GM23248 (cell line): ENCODE measurements around the gene PARVB. TPM values are rescaled to one million over a fixed set of nuclear protein-coding genes. Genes with fewer than 3 reads are reported as not detected.

Experiments used
- DNase-seq: peaks from one replicate; pipeline ENCODE4 v3.0.0-alpha.2; 2015
- H2AFZ ChIP-seq: fragments of 200-600 bp; sonication (generic); 2 replicates; pipeline ENCODE4 v1.6.1; 2016; ENCODE audit warnings: antibody characterized with exemption
- H3F3A ChIP-seq: fragments of 200-600 bp; sonication (generic); 2 replicates; pipeline ENCODE4 v1.6.1; 2016; ENCODE audit warnings: mild to moderate bottlenecking, antibody characterized with exemption, mixed run types; ENCODE audit not compliant: insufficient read depth
- H3K27ac ChIP-seq: fragments of 200-600 bp; sonication (generic); 2 replicates; pipeline ENCODE4 v1.5.1; 2016; ENCODE audit warnings: mild to moderate bottlenecking
- H3K27me3 ChIP-seq: fragments of 200-600 bp; sonication (generic); replicated peaks from 2 replicates; pipeline ENCODE4 v1.6.1; 2016; ENCODE audit warnings: mild to moderate bottlenecking; ENCODE audit not compliant: insufficient read depth
- H3K36me3 ChIP-seq: fragments of 200-600 bp; sonication (generic); 2 replicates; pipeline ENCODE4 v1.6.1; 2016; ENCODE audit warnings: low read depth, mild to moderate bottlenecking
- H3K4me1 ChIP-seq: fragments of 200-600 bp; sonication (generic); 2 replicates; pipeline ENCODE4 v1.6.1; 2016; ENCODE audit warnings: mild to moderate bottlenecking; ENCODE audit not compliant: insufficient read depth
- H3K4me2 ChIP-seq: fragments of 200-600 bp; sonication (generic); one replicate; pipeline ENCODE4 v1.6.1; 2016; ENCODE audit warnings: mild to moderate bottlenecking; ENCODE audit not compliant: unreplicated experiment
- H3K4me3 ChIP-seq: fragments of 200-600 bp; sonication (generic); 2 replicates; pipeline ENCODE4 v1.5.1; 2016; ENCODE audit warnings: mild to moderate bottlenecking
- H3K79me2 ChIP-seq: fragments of 200-600 bp; sonication (generic); 2 replicates; pipeline ENCODE4 v1.6.1; 2016; ENCODE audit warnings: mild to moderate bottlenecking; ENCODE audit not compliant: insufficient read depth
- H3K9ac ChIP-seq: fragments of 200-600 bp; sonication (generic); 2 replicates; pipeline ENCODE4 v1.6.1; 2016; ENCODE audit warnings: mild to moderate bottlenecking
- H3K9me2 ChIP-seq: fragments of 200-600 bp; sonication (generic); 2 replicates; pipeline ENCODE4 v1.6.1; 2016; ENCODE audit warnings: mixed run types, mild to moderate bottlenecking, moderate library complexity; ENCODE audit not compliant: insufficient read depth
- H3K9me3 ChIP-seq: fragments of 200-600 bp; sonication (generic); one replicate; pipeline ENCODE4 v1.6.1; 2017; ENCODE audit warnings: low read depth
- H4K20me1 ChIP-seq: fragments of 200-600 bp; sonication (generic); 2 replicates; pipeline ENCODE4 v1.6.0; 2016; ENCODE audit not compliant: insufficient read depth
- EZH2 ChIP-seq: fragments of 200-600 bp; sonication (generic); IDR thresholded peaks from 2 replicates; pipeline ENCODE4 v1.6.1; 2018; ENCODE audit warnings: antibody characterized with exemption, mild to moderate bottlenecking; ENCODE audit not compliant: insufficient read depth, poor library complexity, severe bottlenecking
- EZH2phosphoT487 ChIP-seq: fragments of 200-600 bp; sonication (generic); IDR thresholded peaks from 2 replicates; pipeline ENCODE4 v1.6.1; 2018; ENCODE audit warnings: antibody characterized with exemption, moderate library complexity, mild to moderate bottlenecking, low read depth; ENCODE audit not compliant: insufficient read depth
- WGBS, 2 experiments: methylation state at CpG; one replicate each; pipeline ENCODE4 v1.1.6; 2015 to 2017; ENCODE audit warnings: low lambda C conversion rate in 2 of 2, low coverage in 1 of 2; ENCODE audit errors: missing lambda C conversion rate in 2 of 2; 5-methylcytosine and 5-hydroxymethylcytosine counted together
- in situ Hi-C: fragments of 300-500 bp; cut with MboI; formaldehyde crosslinking; loops from 2 replicates; pipeline ENCODE4 v1.15.0; 2020
- polyA plus RNA-seq: library from polyadenylated mRNA; unstranded; fragments of >200 nt; fragmentation: Nextera tagmentation; extraction: Ambion mirVana; gene quantifications from 2 replicates; pipeline ENCODE4 v1.2.1, GENCODE V29; 2016
- total RNA-seq: library from RNA; depleted of rRNA; stranded (reverse); fragments of >200 nt; shearing (Covaris generic); gene quantifications from 2 replicates; pipeline ENCODE4 v1.2.3, GENCODE V29; 2014

Gene PARVB
- total and polyA plus RNA-seq, 2 experiments from 2014 or later: 52.6 to 141 TPM

GRCh38 chr22:44205516-44206329 lies 181.6 kb downstream of the PARVB start:
- Histone ChIP-seq H2AFZ (no peak overlapping the region), H3K36me3 (no peaks in the 10 kb centered on the region), H3K4me2 (no peak overlapping the region), H3K4me1 (peaks cover 12% of the 10 kb centered on the region), H3K27ac (no peak overlapping the region), H3K9me3 (no peaks in the 10 kb centered on the region), H4K20me1 (no peaks in the 10 kb centered on the region), H3K9ac (no peak overlapping the region), H3K27me3 (0 out of 2 replicates have a peak, but pooled peaks cover 10% of the 10 kb centered on the region), H3K4me3 (no peak overlapping the region), H3K9me2 (no peaks in the 10 kb centered on the region), H3K79me2 (no peaks in the 10 kb centered on the region), H3F3A (0 out of 2 replicates have a peak, but pooled peaks cover 5% of the 10 kb centered on the region)
- WGBS, 2 experiments: 69 to 79% methylated on average over 16 of the region's 16 CpGs
- TF ChIP-seq EZH2phosphoT487: no peak
- no peak for TF ChIP-seq EZH2
- in situ Hi-C loops: no loop called here
- DNase-seq: no peak

- no peaks in the 10 kb centered on the region for H3K9me3 ChIP-seq
- no peaks in the 10 kb centered on the region for H3K79me2 ChIP-seq
- no peak overlapping the region for H3K27ac ChIP-seq
- 0 out of 2 replicates have a peak, but pooled peaks cover 5% of the 10 kb centered on the region for H3F3A ChIP-seq
- no peaks in the 10 kb centered on the region for H3K36me3 ChIP-seq
- in situ Hi-C loops: no loop called here
- H3K9me2 ChIP-seq: no peaks in the 10 kb centered on the region
- no peak overlapping the region for H3K4me3 ChIP-seq
- no peak overlapping the region for H3K9ac ChIP-seq
- no peaks in the 10 kb centered on the region for H4K20me1 ChIP-seq
- H3K4me2 ChIP-seq: no peak overlapping the region
- peaks cover 17% of the 10 kb centered on the region for H3K4me1 ChIP-seq
- TF ChIP-seq EZH2: no peak
- TF ChIP-seq EZH2phosphoT487: no peak
- 0 out of 2 replicates have a peak, but pooled peaks cover 10% of the 10 kb centered on the region for H3K27me3 ChIP-seq
- DNase-seq: no peak
- no peak overlapping the region for H2AFZ ChIP-seq
- 79% methylated on average over 8 to 9 of the region's 9 CpGs for WGBS, 2 experiments
Measured at GRCh38 chr22:44206330-44206645, 182.2 kb downstream of the PARVB start.

GRCh38 chr22:44206696-44207095 lies 182.6 kb downstream of the PARVB start:
- Histone ChIP-seq H3K4me3 (no peak overlapping the region), H3K36me3 (no peaks in the 10 kb centered on the region), H2AFZ (no peak overlapping the region), H3F3A (0 out of 2 replicates have a peak, but pooled peaks cover 5% of the 10 kb centered on the region), H3K9ac (no peak overlapping the region), H3K27me3 (0 out of 2 replicates have a peak, but pooled peaks cover 10% of the 10 kb centered on the region), H3K9me2 (no peaks in the 10 kb centered on the region), H4K20me1 (no peaks in the 10 kb centered on the region), H3K4me1 (peaks cover 20% of the 10 kb centered on the region), H3K79me2 (no peaks in the 10 kb centered on the region), H3K27ac (no peak overlapping the region), H3K9me3 (no peaks in the 10 kb centered on the region), H3K4me2 (no peak overlapping the region)
- 71% methylated on average over 8 of the region's 8 CpGs for WGBS, 2 experiments
- no peak for TF ChIP-seq EZH2phosphoT487
- no peak for TF ChIP-seq EZH2
- no peak for DNase-seq
- in situ Hi-C loops: no loop called here

- H3F3A ChIP-seq: 0 out of 2 replicates have a peak, but pooled peaks cover 5% of the 10 kb centered on the region
- H3K9me2 ChIP-seq: no peaks in the 10 kb centered on the region
- H3K27ac ChIP-seq: no peak overlapping the region
- no peaks in the 10 kb centered on the region for H4K20me1 ChIP-seq
- no peak overlapping the region for H2AFZ ChIP-seq
- no peak overlapping the region for H3K4me2 ChIP-seq
- DNase-seq: no peak
- in situ Hi-C loops: no loop called here
- 69 to 80% methylated on average over 9 to 16 of the region's 16 CpGs for WGBS, 2 experiments
- H3K9ac ChIP-seq: no peak overlapping the region
- 0 out of 2 replicates have a peak, but pooled peaks cover 10% of the 10 kb centered on the region for H3K27me3 ChIP-seq
- H3K4me1 ChIP-seq: peaks cover 20% of the 10 kb centered on the region
- no peaks in the 10 kb centered on the region for H3K36me3 ChIP-seq
- TF ChIP-seq EZH2: no peak
- H3K9me3 ChIP-seq: no peaks in the 10 kb centered on the region
- H3K4me3 ChIP-seq: no peak overlapping the region
- no peaks in the 10 kb centered on the region for H3K79me2 ChIP-seq
Measured at GRCh38 chr22:44207173-44207980, 183.3 kb downstream of the PARVB start.
